Sigmoid colon (tissue), 7 donors: ENCODE data around the gene SCUBE3. TPM values are rescaled to one million over a fixed set of nuclear protein-coding genes. Genes with fewer than 3 reads are reported as not detected.

ENCODE experiments used
- DNase-seq: peaks from one replicate; pipeline ENCODE4 v3.0.0-alpha.2; 2019
- H3K27ac ChIP-seq, 4 donors: fragments of 200-600 bp; sonication (generic); one replicate each; pipeline ENCODE4 v1.5.1; 2016 to 2019; ENCODE audit warnings: mild to moderate bottlenecking in 1 of 4
- H3K27me3 ChIP-seq, 3 donors: fragments of 200-600 bp; sonication (generic); one replicate each; pipeline ENCODE4 v1.5.1; 2019; ENCODE audit warnings: mild to moderate bottlenecking in 1 of 3
- H3K36me3 ChIP-seq, 4 donors: fragments of 200-600 bp; sonication (generic); one replicate each; pipeline ENCODE4 v1.5.1; 2016 to 2019
- H3K4me1 ChIP-seq, 4 donors: fragments of 200-600 bp; sonication (generic); one replicate each; pipeline ENCODE4 v1.5.1; 2017 to 2019
- H3K4me3 ChIP-seq, 4 donors: fragments of 200-600 bp; sonication (generic); one replicate each; pipeline ENCODE4 v1.5.1; 2017 to 2019; ENCODE audit warnings: mild to moderate bottlenecking in 2 of 4, moderate library complexity in 1 of 4
- H3K9me3 ChIP-seq, 4 donors: fragments of 200-600 bp in 3 of 4; sonication (generic) in 3 of 4; one replicate each; pipeline versions ENCODE4 v1.5.1 to v1.6.1; 2013 to 2019
- EP300 ChIP-seq, 4 donors: sonication (generic); formaldehyde crosslinking; IDR thresholded peaks; one replicate each; pipeline ENCODE4 v1.6.1; 2017; ENCODE audit warnings: antibody characterized with exemption in 4 of 4
- POLR2A ChIP-seq, 2 donors: fragments of 450-650 bp; IDR thresholded peaks; one replicate each; pipeline ENCODE4 v1.6.1; 2016; ENCODE audit warnings: antibody characterized with exemption in 2 of 2, mild to moderate bottlenecking in 2 of 2, moderate library complexity in 2 of 2
- POLR2AphosphoS5 ChIP-seq, 4 donors: sonication (generic); formaldehyde crosslinking; IDR thresholded peaks; one replicate each; pipeline ENCODE4 v1.6.1; 2017; ENCODE audit warnings: antibody characterized with exemption in 4 of 4
- WGBS, 2 donors: extraction: QIAGEN DNeasy Blood & Tissue Kit; methylation state at CpG; one replicate each; pipeline ENCODE4 v1.1.7; 2013; 5-methylcytosine and 5-hydroxymethylcytosine counted together
- intact Hi-C: fragments of 100-400 bp; cut with DNase I; formaldehyde crosslinking; loops from one replicate; pipeline ENCODE4 v1.15.1; 2023
- polyA plus RNA-seq, 3 donors: library from polyadenylated mRNA; stranded (reverse); fragments of 200-250 nt; gene quantifications; one replicate each; pipeline ENCODE4 v1.2.3, GENCODE V29; 2013
- total RNA-seq, 4 donors: library from RNA; depleted of rRNA; stranded (reverse); fragments of >200 nt; gene quantifications; one replicate each; pipeline ENCODE4 v1.1.0, GENCODE V29; 2016
- TF ChIP-seq, protein P1 (sequence below), 4 experiments: fragments of 450-650 bp in 3 of 4; fragments of 200-600 bp in 1 of 4; IDR thresholded peaks; one replicate each; pipeline ENCODE4 v1.5.1; 2016 to 2019; ENCODE audit warnings: antibody characterized with exemption in 4 of 4, mild to moderate bottlenecking in 3 of 4, moderate library complexity in 2 of 4
- donor health status: healthy with polysubstance abuse.
- donor health status: Bipolar disorder and iron deficiency.
- donor health status: healthy.

SCUBE3 gene
- total and polyA plus RNA-seq, 7 donors = 0.29 to 12.7 (median 4.9) TPM; not detected in 2

- no peak for TF ChIP-seq POLR2AphosphoS5 (IDR thresholded peaks at IDR 0.05)
- TF ChIP-seq, protein P1, sequence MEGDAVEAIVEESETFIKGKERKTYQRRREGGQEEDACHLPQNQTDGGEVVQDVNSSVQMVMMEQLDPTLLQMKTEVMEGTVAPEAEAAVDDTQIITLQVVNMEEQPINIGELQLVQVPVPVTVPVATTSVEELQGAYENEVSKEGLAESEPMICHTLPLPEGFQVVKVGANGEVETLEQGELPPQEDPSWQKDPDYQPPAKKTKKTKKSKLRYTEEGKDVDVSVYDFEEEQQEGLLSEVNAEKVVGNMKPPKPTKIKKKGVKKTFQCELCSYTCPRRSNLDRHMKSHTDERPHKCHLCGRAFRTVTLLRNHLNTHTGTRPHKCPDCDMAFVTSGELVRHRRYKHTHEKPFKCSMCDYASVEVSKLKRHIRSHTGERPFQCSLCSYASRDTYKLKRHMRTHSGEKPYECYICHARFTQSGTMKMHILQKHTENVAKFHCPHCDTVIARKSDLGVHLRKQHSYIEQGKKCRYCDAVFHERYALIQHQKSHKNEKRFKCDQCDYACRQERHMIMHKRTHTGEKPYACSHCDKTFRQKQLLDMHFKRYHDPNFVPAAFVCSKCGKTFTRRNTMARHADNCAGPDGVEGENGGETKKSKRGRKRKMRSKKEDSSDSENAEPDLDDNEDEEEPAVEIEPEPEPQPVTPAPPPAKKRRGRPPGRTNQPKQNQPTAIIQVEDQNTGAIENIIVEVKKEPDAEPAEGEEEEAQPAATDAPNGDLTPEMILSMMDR (IDR thresholded peaks at IDR 0.05) = no peak
- TF ChIP-seq POLR2A (IDR thresholded peaks at IDR 0.05) = no peak
- TF ChIP-seq EP300 (IDR thresholded peaks at IDR 0.05) = no peak
- no peaks in the 10 kb centered on the region for H3K36me3 ChIP-seq
- H3K27ac ChIP-seq = no peak overlapping the region
- H3K27me3 ChIP-seq = peaks cover 0 to 12% (median 2%) of the 10 kb centered on the region in 3 donors
- H3K4me1 ChIP-seq = peaks cover 0 to 9% (median under 1%) of the 10 kb centered on the region in 4 donors
- DNase-seq = no peak
- WGBS, 2 donors = 86 to 93% methylated on average over 1 of the region's 1 CpG
- intact Hi-C loops = no loop called here
- H3K9me3 ChIP-seq = no peaks in the 10 kb centered on the region
- no peak overlapping the region for H3K4me3 ChIP-seq
These were observed 7.0 kb downstream of the SCUBE3 start for GRCh38 chr6:35220711-35221110.

DNA sequence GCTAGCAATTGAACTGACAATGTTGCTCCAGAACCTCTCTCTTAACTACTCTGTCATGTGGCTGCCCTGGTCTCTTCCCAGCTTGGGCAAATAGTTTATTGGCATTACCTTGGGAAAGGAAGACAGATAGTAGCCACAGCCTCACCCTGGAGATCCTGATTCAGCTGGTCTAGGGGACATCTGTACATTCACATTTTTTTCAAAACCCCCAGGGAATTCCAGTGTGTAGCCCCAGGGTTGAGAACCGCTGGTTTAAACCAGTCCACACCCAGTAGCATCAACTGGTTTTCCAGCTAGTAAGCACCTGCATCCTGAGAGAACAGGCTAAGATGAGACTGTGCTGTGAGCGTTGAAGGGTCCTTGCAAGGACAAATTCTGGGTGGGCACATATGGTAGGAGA lies 9.6 kb downstream of the SCUBE3 start:
- intact Hi-C loops = no loop called here
- no peak for TF ChIP-seq POLR2A (IDR thresholded peaks at IDR 0.05)
- TF ChIP-seq POLR2AphosphoS5 (IDR thresholded peaks at IDR 0.05) = no peak
- no peak for TF ChIP-seq EP300 (IDR thresholded peaks at IDR 0.05)
- TF ChIP-seq, protein P1 (IDR thresholded peaks at IDR 0.05) = no peak
- 71 to 90% methylated on average over 2 of the region's 2 CpGs for WGBS, 2 donors
- Histone ChIP-seq H3K4me1 (peaks cover 0 to 8% (median 0%) of the 10 kb centered on the region in 4 donors), H3K27ac (no peak overlapping the region), H3K9me3 (no peaks in the 10 kb centered on the region), H3K36me3 (no peaks in the 10 kb centered on the region), H3K4me3 (no peak overlapping the region), H3K27me3 (no peaks in the 10 kb centered on the region)
- DNase-seq = no peak

DNA sequence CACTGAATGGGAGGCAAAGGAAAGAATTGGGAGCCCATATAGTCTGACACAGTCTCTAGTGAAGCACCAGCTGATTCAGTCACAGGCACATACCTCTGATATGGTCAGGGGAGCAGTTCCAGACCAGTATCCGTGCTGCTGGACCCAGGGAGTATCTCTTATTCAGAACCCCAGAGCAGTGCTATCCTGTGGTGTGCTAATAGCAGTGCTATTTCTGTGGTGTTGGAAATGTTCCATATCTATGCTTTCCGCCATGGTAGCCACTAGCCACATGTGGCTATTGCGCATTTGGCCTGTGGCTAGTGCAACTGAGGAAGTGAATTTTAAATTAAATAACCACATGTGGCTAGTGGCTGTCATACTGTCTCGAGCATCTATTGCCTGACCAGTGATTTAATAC lies 11.0 kb downstream of the SCUBE3 start:
- no peak for DNase-seq
- Histone ChIP-seq H3K27me3 (no peaks in the 10 kb centered on the region), H3K4me3 (no peak overlapping the region), H3K36me3 (no peaks in the 10 kb centered on the region), H3K4me1 (peaks cover 0 to 2% (median 0%) of the 10 kb centered on the region in 4 donors), H3K9me3 (no peaks in the 10 kb centered on the region), H3K27ac (no peak overlapping the region)
- intact Hi-C loops = no loop called here
- WGBS, 2 donors = 82 to 84% methylated on average over 4 of the region's 4 CpGs
- TF ChIP-seq EP300 (IDR thresholded peaks at IDR 0.05) = no peak
- TF ChIP-seq POLR2A (IDR thresholded peaks at IDR 0.05) = no peak
- TF ChIP-seq, protein P1 (IDR thresholded peaks at IDR 0.05) = no peak
- TF ChIP-seq POLR2AphosphoS5 (IDR thresholded peaks at IDR 0.05) = no peak

DNA sequence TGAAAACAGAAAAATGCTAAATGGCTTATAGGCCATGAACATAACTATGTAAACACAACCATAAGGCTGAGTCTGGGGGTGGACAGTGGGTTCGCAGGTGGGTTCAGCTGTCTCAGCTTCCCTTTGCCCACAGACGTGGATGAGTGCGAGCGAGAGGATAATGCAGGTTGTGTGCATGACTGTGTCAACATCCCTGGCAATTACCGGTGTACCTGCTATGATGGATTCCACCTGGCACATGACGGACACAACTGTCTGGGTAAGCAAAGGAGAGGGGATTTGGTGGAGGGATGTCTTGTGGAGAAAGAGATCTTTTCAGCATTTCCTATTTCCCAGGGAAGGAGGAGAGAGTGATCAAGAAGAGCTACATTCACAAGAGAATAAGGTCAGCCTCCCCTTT lies 14.7 kb downstream of the SCUBE3 start:
- H3K27me3 ChIP-seq = no peaks in the 10 kb centered on the region
- TF ChIP-seq EP300 (IDR thresholded peaks at IDR 0.05) = no peak
- H3K36me3 ChIP-seq = no peaks in the 10 kb centered on the region
- H3K27ac ChIP-seq = no peak overlapping the region
- intact Hi-C loops = no loop called here
- no peak overlapping the region for H3K4me3 ChIP-seq
- 92 to 94% methylated on average over 6 of the region's 6 CpGs for WGBS, 2 donors
- peaks cover 0 to 19% (median 17%) of the 10 kb centered on the region in 4 donors for H3K4me1 ChIP-seq
- no peak for DNase-seq
- H3K9me3 ChIP-seq = no peaks in the 10 kb centered on the region

- Histone ChIP-seq H3K4me1 (peaks cover 0 to 19% (median 17%) of the 10 kb centered on the region in 4 donors), H3K27ac (no peak overlapping the region), H3K27me3 (no peaks in the 10 kb centered on the region), H3K4me3 (no peak overlapping the region), H3K36me3 (no peaks in the 10 kb centered on the region), H3K9me3 (no peaks in the 10 kb centered on the region)
- TF ChIP-seq POLR2AphosphoS5 (IDR thresholded peaks at IDR 0.05) = no peak
- intact Hi-C loops = no loop called here
- 93 to 97% methylated on average over 5 of the region's 5 CpGs for WGBS, 2 donors
- no peak for DNase-seq
These were observed 15.5 kb downstream of the SCUBE3 start for GRCh38 chr6:35229304-35229703.

GRCh38 chr6:35230498-35230897 lies 16.7 kb downstream of the SCUBE3 start:
- intact Hi-C loops = no loop called here
- H3K36me3 ChIP-seq = no peaks in the 10 kb centered on the region
- peaks cover 0 to 19% (median 17%) of the 10 kb centered on the region in 4 donors for H3K4me1 ChIP-seq
- H3K9me3 ChIP-seq = no peaks in the 10 kb centered on the region
- H3K27ac ChIP-seq = peak overlapping the region; percentile 15 to 63 (median 34)
- no peak overlapping the region for H3K4me3 ChIP-seq
- DNase-seq = no peak
- TF ChIP-seq, protein P1 (IDR thresholded peaks at IDR 0.05) = no peak
- TF ChIP-seq POLR2AphosphoS5 (IDR thresholded peaks at IDR 0.05) (no peak), POLR2A (IDR thresholded peaks at IDR 0.05) (no peak)
- H3K27me3 ChIP-seq = no peaks in the 10 kb centered on the region
- WGBS, 2 donors = 100% methylated on average over 1 of the region's 1 CpG
